ENCODE data around the gene DDX54.

DDX54 gene

GRCh38 chr12:113179023-113179422 lies 6.3 kb downstream of the DDX54 start:
- H3K18ac ChIP-seq (ENCODE audit: low read depth in 1 of 2, low read length in 2 of 2): no peak overlapping the region
- H2BK15ac ChIP-seq (ENCODE audit: low read depth, poor library complexity, severe bottlenecking): no peak overlapping the region
- no peak overlapping the region for H3K14ac ChIP-seq (ENCODE audit: low read length in 2 of 2)
- H3K4ac ChIP-seq (ENCODE audit: low read depth in 1 of 2, low read length in 2 of 2): no peak overlapping the region
- H4K8ac ChIP-seq (ENCODE audit: low read length): no peak overlapping the region
- no peak overlapping the region for H2BK5ac ChIP-seq (ENCODE audit: low read depth, low read length, poor library complexity, severe bottlenecking)
- no peaks in the 10 kb centered on the region for H3K27me3 ChIP-seq (ENCODE audit: control insufficient read depth in 1 of 2, insufficient read depth in 1 of 2, low read length in 2 of 2)
- H3K79me1 ChIP-seq (replicated peaks; ENCODE audit: low read length, poor library complexity, severe bottlenecking): peaks cover 34% of the 10 kb centered on the region
- H3K9me3 ChIP-seq (ENCODE audit: control insufficient read depth, low read length): peaks cover 15% of the 10 kb centered on the region
- WGBS: 96% methylated on average over 14 of the region's 14 CpGs
- no peak overlapping the region for H3K27ac ChIP-seq (ENCODE audit: low read length, poor library complexity, severe bottlenecking)
- no peak overlapping the region for H2AFZ ChIP-seq (ENCODE audit: low read depth, low read length)
- H2AK5ac ChIP-seq (ENCODE audit: low read length, severe bottlenecking): no peak overlapping the region
- no peak overlapping the region for H3K9ac ChIP-seq (ENCODE audit: low read length)
- no peak overlapping the region for H4K91ac ChIP-seq (ENCODE audit: low read length)
- peaks cover 10% of the 10 kb centered on the region for H3K4me1 ChIP-seq (ENCODE audit: control insufficient read depth, insufficient read depth, low read depth, low read length)
- DNase-seq: no peak
- H3K36me3 ChIP-seq (ENCODE audit: control insufficient read depth in 1 of 2, insufficient read depth in 2 of 2, low read depth in 1 of 2, low read length in 2 of 2): peaks cover 59 to 66% of the 10 kb centered on the region in 2 experiments
- no peak overlapping the region for H3K23ac ChIP-seq (ENCODE audit: low read length in 2 of 2)
- H3K4me3 ChIP-seq (ENCODE audit: insufficient read depth in 1 of 2, low read depth in 1 of 2, low read length in 2 of 2): no peak overlapping the region
- H2BK12ac ChIP-seq (ENCODE audit: low read length in 2 of 2): no peak overlapping the region
- no peak overlapping the region for H2BK120ac ChIP-seq (ENCODE audit: low read depth, low read length)
- no peak overlapping the region for H3K4me2 ChIP-seq (ENCODE audit: low read length, poor library complexity, severe bottlenecking)

- Histone ChIP-seq H2BK12ac (ENCODE audit: low read length in 2 of 2) (peak overlapping the region in 1 of 2 experiments; percentile 17), H3K4me1 (ENCODE audit: control insufficient read depth, insufficient read depth, low read depth, low read length) (peaks cover 17% of the 10 kb centered on the region), H3K4ac (ENCODE audit: low read depth in 1 of 2, low read length in 2 of 2) (no peak overlapping the region), H3K27me3 (ENCODE audit: control insufficient read depth in 1 of 2, insufficient read depth in 1 of 2, low read length in 2 of 2) (no peaks in the 10 kb centered on the region), H2BK15ac (ENCODE audit: low read depth, poor library complexity, severe bottlenecking) (no peak overlapping the region), H3K27ac (ENCODE audit: low read length, poor library complexity, severe bottlenecking) (no peak overlapping the region), H4K8ac (ENCODE audit: low read length) (peak overlapping the region; percentile 54), H2AFZ (ENCODE audit: low read depth, low read length) (no peak overlapping the region), H2BK5ac (ENCODE audit: low read depth, low read length, poor library complexity, severe bottlenecking) (no peak overlapping the region), H2BK120ac (ENCODE audit: low read depth, low read length) (no peak overlapping the region), H3K14ac (ENCODE audit: low read length in 2 of 2) (no peak overlapping the region), H2AK5ac (ENCODE audit: low read length, severe bottlenecking) (no peak overlapping the region), H3K4me3 (ENCODE audit: insufficient read depth in 1 of 2, low read depth in 1 of 2, low read length in 2 of 2) (peak overlapping the region in 1 of 2 experiments; percentile 23), H3K4me2 (ENCODE audit: low read length, poor library complexity, severe bottlenecking) (no peak overlapping the region), H3K36me3 (ENCODE audit: control insufficient read depth in 1 of 2, insufficient read depth in 2 of 2, low read depth in 1 of 2, low read length in 2 of 2) (peaks cover 77 to 85% of the 10 kb centered on the region in 2 experiments), H3K9me3 (ENCODE audit: control insufficient read depth, low read length) (peaks cover 15% of the 10 kb centered on the region), H3K79me1 (replicated peaks; ENCODE audit: low read length, poor library complexity, severe bottlenecking) (peaks cover 34% of the 10 kb centered on the region), H3K23ac (ENCODE audit: low read length in 2 of 2) (no peak overlapping the region), H3K18ac (ENCODE audit: low read depth in 1 of 2, low read length in 2 of 2) (no peak overlapping the region), H4K91ac (ENCODE audit: low read length) (no peak overlapping the region), H3K9ac (ENCODE audit: low read length) (peak overlapping the region; percentile 24)
- WGBS: 57% methylated on average over 29 of the region's 32 CpGs
- peak; percentile 67 for DNase-seq
Observed at GRCh38 chr12:113174461-113175384, 10.6 kb downstream of the DDX54 start.

GRCh38 chr12:113173081-113173698 lies 12.1 kb downstream of the DDX54 start:
- Histone ChIP-seq H3K4me2 (ENCODE audit: low read length, poor library complexity, severe bottlenecking) (no peak overlapping the region), H2AK5ac (ENCODE audit: low read length, severe bottlenecking) (no peak overlapping the region), H2BK15ac (ENCODE audit: low read depth, poor library complexity, severe bottlenecking) (no peak overlapping the region), H3K79me1 (replicated peaks; ENCODE audit: low read length, poor library complexity, severe bottlenecking) (peaks cover 31% of the 10 kb centered on the region), H3K14ac (ENCODE audit: low read length in 2 of 2) (no peak overlapping the region), H3K36me3 (ENCODE audit: control insufficient read depth in 1 of 2, insufficient read depth in 2 of 2, low read depth in 1 of 2, low read length in 2 of 2) (peaks cover 76 to 81% of the 10 kb centered on the region in 2 experiments), H4K91ac (ENCODE audit: low read length) (no peak overlapping the region), H3K4me1 (ENCODE audit: control insufficient read depth, insufficient read depth, low read depth, low read length) (peaks cover 17% of the 10 kb centered on the region), H3K18ac (ENCODE audit: low read depth in 1 of 2, low read length in 2 of 2) (no peak overlapping the region), H3K9ac (ENCODE audit: low read length) (no peak overlapping the region), H2BK5ac (ENCODE audit: low read depth, low read length, poor library complexity, severe bottlenecking) (no peak overlapping the region), H3K9me3 (ENCODE audit: control insufficient read depth, low read length) (peaks cover 15% of the 10 kb centered on the region), H2AFZ (ENCODE audit: low read depth, low read length) (no peak overlapping the region), H3K27ac (ENCODE audit: low read length, poor library complexity, severe bottlenecking) (no peak overlapping the region), H2BK120ac (ENCODE audit: low read depth, low read length) (no peak overlapping the region), H3K23ac (ENCODE audit: low read length in 2 of 2) (no peak overlapping the region), H3K4ac (ENCODE audit: low read depth in 1 of 2, low read length in 2 of 2) (no peak overlapping the region), H2BK12ac (ENCODE audit: low read length in 2 of 2) (no peak overlapping the region), H4K8ac (ENCODE audit: low read length) (no peak overlapping the region), H3K4me3 (ENCODE audit: insufficient read depth in 1 of 2, low read depth in 1 of 2, low read length in 2 of 2) (no peak overlapping the region), H3K27me3 (ENCODE audit: control insufficient read depth in 1 of 2, insufficient read depth in 1 of 2, low read length in 2 of 2) (no peaks in the 10 kb centered on the region)
- 96% methylated on average over 6 of the region's 7 CpGs for WGBS
- no peak for DNase-seq

GRCh38 chr12:113172185-113172584 lies 13.1 kb downstream of the DDX54 start:
- H4K91ac ChIP-seq (ENCODE audit: low read length): no peak overlapping the region
- DNase-seq: no peak
- H3K4me3 ChIP-seq (ENCODE audit: insufficient read depth in 1 of 2, low read depth in 1 of 2, low read length in 2 of 2): no peak overlapping the region
- H2BK5ac ChIP-seq (ENCODE audit: low read depth, low read length, poor library complexity, severe bottlenecking): no peak overlapping the region
- H3K9me3 ChIP-seq (ENCODE audit: control insufficient read depth, low read length): peaks cover 7% of the 10 kb centered on the region
- no peak overlapping the region for H2BK12ac ChIP-seq (ENCODE audit: low read length in 2 of 2)
- WGBS: 98% methylated on average over 20 of the region's 20 CpGs
- H2AK5ac ChIP-seq (ENCODE audit: low read length, severe bottlenecking): no peak overlapping the region
- H2BK120ac ChIP-seq (ENCODE audit: low read depth, low read length): no peak overlapping the region
- no peak overlapping the region for H3K4me2 ChIP-seq (ENCODE audit: low read length, poor library complexity, severe bottlenecking)
- H3K9ac ChIP-seq (ENCODE audit: low read length): no peak overlapping the region
- H3K27ac ChIP-seq (ENCODE audit: low read length, poor library complexity, severe bottlenecking): no peak overlapping the region
- no peak overlapping the region for H3K23ac ChIP-seq (ENCODE audit: low read length in 2 of 2)
- no peak overlapping the region for H3K4ac ChIP-seq (ENCODE audit: low read depth in 1 of 2, low read length in 2 of 2)
- no peak overlapping the region for H2AFZ ChIP-seq (ENCODE audit: low read depth, low read length)
- H4K8ac ChIP-seq (ENCODE audit: low read length): no peak overlapping the region
- H3K14ac ChIP-seq (ENCODE audit: low read length in 2 of 2): no peak overlapping the region
- H2BK15ac ChIP-seq (ENCODE audit: low read depth, poor library complexity, severe bottlenecking): no peak overlapping the region
- H3K36me3 ChIP-seq (ENCODE audit: control insufficient read depth in 1 of 2, insufficient read depth in 2 of 2, low read depth in 1 of 2, low read length in 2 of 2): peaks cover 75 to 79% of the 10 kb centered on the region in 2 experiments
- H3K79me1 ChIP-seq (replicated peaks; ENCODE audit: low read length, poor library complexity, severe bottlenecking): peaks cover 30% of the 10 kb centered on the region
- peaks cover 20% of the 10 kb centered on the region for H3K4me1 ChIP-seq (ENCODE audit: control insufficient read depth, insufficient read depth, low read depth, low read length)
- no peak overlapping the region for H3K18ac ChIP-seq (ENCODE audit: low read depth in 1 of 2, low read length in 2 of 2)
- H3K27me3 ChIP-seq (ENCODE audit: control insufficient read depth in 1 of 2, insufficient read depth in 1 of 2, low read length in 2 of 2): no peaks in the 10 kb centered on the region

Data from mesenchymal stem cell (in vitro differentiated cells and primary cell).